ENCODE data around the gene SH2D1A. TPM values are rescaled to one million over a fixed set of nuclear protein-coding genes. Genes with fewer than 3 reads are reported as not detected.

Gene SH2D1A
- total and polyA plus RNA-seq, 2 of the 13 experiments (the other 11 are each of a cell fraction or from before 2014, with no cell fraction given), result not detected

DNA sequence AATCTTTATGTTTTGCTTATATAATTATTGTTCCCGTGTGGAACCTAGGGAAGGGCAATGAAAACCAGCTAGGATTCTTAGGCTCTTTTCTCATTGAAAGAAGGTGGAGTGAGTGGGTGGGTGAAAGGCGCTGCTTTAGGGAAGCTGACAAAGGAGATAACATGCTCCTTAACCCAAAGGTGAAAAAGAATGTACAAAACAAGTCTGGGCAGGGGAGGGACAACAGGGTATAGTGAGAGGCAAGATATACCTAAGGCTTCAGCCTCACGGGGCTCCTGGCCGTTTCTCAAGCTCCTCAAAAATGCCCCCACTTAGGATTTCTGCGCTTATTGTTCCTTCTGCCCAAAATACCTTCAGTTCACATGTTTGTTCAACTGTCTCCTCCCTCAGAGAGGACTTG is 1.8 kb downstream of the SH2D1A start:
- BruUV-seq (replicated peaks), result no TSS peak
- Histone ChIP-seq H3K36me3 (replicated peaks in 1 of 2; ENCODE audit: control insufficient read depth in 1 of 2, insufficient read depth in 2 of 2, low read length in 2 of 2) (no peaks in the 10 kb centered on the region), H3K4me2 (ENCODE audit: low read depth, low read length) (no peak overlapping the region), H3K9me3 (ENCODE audit: low read length) (no peaks in the 10 kb centered on the region), H3K27ac (ENCODE audit: extremely low read length, insufficient read depth, low read length) (no peak overlapping the region), H2AFZ (ENCODE audit: low read length) (no peak overlapping the region), H3K27me3 (ENCODE audit: control insufficient read depth in 1 of 2, insufficient read depth in 2 of 2, low read length in 2 of 2) (no peaks in the 10 kb centered on the region), H3K4me3 (replicated peaks in 1 of 3; ENCODE audit: insufficient read depth in 1 of 3, low read depth in 2 of 3, low read length in 3 of 3) (no peak overlapping the region), H3K79me2 (ENCODE audit: insufficient read depth, low read length) (no peaks in the 10 kb centered on the region), H3K4me1 (ENCODE audit: insufficient read depth, low read length) (no peaks in the 10 kb centered on the region), H3K9ac (ENCODE audit: insufficient read depth, low read depth, low read length) (no peak overlapping the region), H4K20me1 (ENCODE audit: insufficient read depth, low read length) (no peaks in the 10 kb centered on the region)
- 0% methylated on average over 5 of the region's 5 CpGs for WGBS (ENCODE audit: low lambda C conversion rate)
- no peak for DNase-seq (ENCODE audit: low spot score)
- intact Hi-C loops (cut with micrococcal nuclease; ENCODE audit: unreplicated experiment) (no loop called here), in situ Hi-C loops (cut with HindIII; ENCODE audit: extremely low pct_ligation_motif_present, low pct_unique_long_range_greater_than_20kb) (no loop called here)
- POLR2A ChIA-PET, result no interaction called here
- CTCF ChIA-PET (ENCODE audit: low intra/inter-chr PET ratio, low total read pairs), result no interaction called here
- no peak for FAIRE-seq
- TF ChIP-seq, protein P1, sequence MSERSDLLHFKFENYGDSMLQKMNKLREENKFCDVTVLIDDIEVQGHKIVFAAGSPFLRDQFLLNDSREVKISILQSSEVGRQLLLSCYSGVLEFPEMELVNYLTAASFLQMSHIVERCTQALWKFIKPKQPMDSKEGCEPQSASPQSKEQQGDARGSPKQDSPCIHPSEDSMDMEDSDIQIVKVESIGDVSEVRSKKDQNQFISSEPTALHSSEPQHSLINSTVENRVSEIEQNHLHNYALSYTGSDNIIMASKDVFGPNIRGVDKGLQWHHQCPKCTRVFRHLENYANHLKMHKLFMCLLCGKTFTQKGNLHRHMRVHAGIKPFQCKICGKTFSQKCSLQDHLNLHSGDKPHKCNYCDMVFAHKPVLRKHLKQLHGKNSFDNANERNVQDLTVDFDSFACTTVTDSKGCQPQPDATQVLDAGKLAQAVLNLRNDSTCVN (CRISPR knock-in tag; IDR thresholded peaks at IDR 0.05; ENCODE audit: borderline replicate concordance), result no peak
- TF ChIP-seq SNRNP70 (IDR thresholded peaks at IDR 0.05; ENCODE audit: low read depth, low read length) (no peak), PAX8 (CRISPR knock-in tag; IDR thresholded peaks at IDR 0.05; ENCODE audit: borderline replicate concordance) (no peak), FOXO1 (CRISPR knock-in tag; IDR thresholded peaks at IDR 0.05) (no peak), ZNF605 (CRISPR knock-in tag; IDR thresholded peaks at IDR 0.05) (no peak), TGIF2 (CRISPR knock-in tag; IDR thresholded peaks at IDR 0.05) (no peak), REPIN1 (CRISPR knock-in tag; IDR thresholded peaks at IDR 0.05; ENCODE audit: borderline replicate concordance, low read depth) (no peak), ZZZ3 (CRISPR knock-in tag; IDR thresholded peaks at IDR 0.05; ENCODE audit: borderline replicate concordance) (no peak), DNMT1 (CRISPR knock-in tag; IDR thresholded peaks at IDR 0.05) (no peak), HOXA3 (CRISPR knock-in tag; IDR thresholded peaks at IDR 0.05) (no peak), ATF7-NPFF (CRISPR knock-in tag; IDR thresholded peaks at IDR 0.05; ENCODE audit: low read depth) (no peak), MED1 (CRISPR knock-in tag; IDR thresholded peaks at IDR 0.05) (no peak)
- TF ChIP-seq, protein P2, sequence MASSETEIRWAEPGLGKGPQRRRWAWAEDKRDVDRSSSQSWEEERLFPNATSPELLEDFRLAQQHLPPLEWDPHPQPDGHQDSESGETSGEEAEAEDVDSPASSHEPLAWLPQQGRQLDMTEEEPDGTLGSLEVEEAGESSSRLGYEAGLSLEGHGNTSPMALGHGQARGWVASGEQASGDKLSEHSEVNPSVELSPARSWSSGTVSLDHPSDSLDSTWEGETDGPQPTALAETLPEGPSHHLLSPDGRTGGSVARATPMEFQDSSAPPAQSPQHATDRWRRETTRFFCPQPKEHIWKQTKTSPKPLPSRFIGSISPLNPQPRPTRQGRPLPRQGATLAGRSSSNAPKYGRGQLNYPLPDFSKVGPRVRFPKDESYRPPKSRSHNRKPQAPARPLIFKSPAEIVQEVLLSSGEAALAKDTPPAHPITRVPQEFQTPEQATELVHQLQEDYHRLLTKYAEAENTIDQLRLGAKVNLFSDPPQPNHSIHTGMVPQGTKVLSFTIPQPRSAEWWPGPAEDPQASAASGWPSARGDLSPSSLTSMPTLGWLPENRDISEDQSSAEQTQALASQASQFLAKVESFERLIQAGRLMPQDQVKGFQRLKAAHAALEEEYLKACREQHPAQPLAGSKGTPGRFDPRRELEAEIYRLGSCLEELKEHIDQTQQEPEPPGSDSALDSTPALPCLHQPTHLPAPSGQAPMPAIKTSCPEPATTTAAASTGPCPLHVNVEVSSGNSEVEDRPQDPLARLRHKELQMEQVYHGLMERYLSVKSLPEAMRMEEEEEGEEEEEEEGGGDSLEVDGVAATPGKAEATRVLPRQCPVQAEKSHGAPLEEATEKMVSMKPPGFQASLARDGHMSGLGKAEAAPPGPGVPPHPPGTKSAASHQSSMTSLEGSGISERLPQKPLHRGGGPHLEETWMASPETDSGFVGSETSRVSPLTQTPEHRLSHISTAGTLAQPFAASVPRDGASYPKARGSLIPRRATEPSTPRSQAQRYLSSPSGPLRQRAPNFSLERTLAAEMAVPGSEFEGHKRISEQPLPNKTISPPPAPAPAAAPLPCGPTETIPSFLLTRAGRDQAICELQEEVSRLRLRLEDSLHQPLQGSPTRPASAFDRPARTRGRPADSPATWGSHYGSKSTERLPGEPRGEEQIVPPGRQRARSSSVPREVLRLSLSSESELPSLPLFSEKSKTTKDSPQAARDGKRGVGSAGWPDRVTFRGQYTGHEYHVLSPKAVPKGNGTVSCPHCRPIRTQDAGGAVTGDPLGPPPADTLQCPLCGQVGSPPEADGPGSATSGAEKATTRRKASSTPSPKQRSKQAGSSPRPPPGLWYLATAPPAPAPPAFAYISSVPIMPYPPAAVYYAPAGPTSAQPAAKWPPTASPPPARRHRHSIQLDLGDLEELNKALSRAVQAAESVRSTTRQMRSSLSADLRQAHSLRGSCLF (CRISPR knock-in tag; IDR thresholded peaks at IDR 0.05; ENCODE audit: borderline replicate concordance), result no peak
- TF ChIP-seq, protein P3, sequence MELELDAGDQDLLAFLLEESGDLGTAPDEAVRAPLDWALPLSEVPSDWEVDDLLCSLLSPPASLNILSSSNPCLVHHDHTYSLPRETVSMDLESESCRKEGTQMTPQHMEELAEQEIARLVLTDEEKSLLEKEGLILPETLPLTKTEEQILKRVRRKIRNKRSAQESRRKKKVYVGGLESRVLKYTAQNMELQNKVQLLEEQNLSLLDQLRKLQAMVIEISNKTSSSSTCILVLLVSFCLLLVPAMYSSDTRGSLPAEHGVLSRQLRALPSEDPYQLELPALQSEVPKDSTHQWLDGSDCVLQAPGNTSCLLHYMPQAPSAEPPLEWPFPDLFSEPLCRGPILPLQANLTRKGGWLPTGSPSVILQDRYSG (CRISPR knock-in tag; IDR thresholded peaks at IDR 0.05), result no peak
- TF ChIP-seq, protein P4, sequence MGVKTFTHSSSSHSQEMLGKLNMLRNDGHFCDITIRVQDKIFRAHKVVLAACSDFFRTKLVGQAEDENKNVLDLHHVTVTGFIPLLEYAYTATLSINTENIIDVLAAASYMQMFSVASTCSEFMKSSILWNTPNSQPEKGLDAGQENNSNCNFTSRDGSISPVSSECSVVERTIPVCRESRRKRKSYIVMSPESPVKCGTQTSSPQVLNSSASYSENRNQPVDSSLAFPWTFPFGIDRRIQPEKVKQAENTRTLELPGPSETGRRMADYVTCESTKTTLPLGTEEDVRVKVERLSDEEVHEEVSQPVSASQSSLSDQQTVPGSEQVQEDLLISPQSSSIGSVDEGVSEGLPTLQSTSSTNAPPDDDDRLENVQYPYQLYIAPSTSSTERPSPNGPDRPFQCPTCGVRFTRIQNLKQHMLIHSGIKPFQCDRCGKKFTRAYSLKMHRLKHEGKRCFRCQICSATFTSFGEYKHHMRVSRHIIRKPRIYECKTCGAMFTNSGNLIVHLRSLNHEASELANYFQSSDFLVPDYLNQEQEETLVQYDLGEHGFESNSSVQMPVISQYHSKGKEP (CRISPR knock-in tag; IDR thresholded peaks at IDR 0.05), result no peak
- no peak for ATAC-seq

All from HepG2 (cell line).